Endothelial cell of umbilical vein (primary cell): ENCODE data around the gene HECW1. TPM values are rescaled to one million over a fixed set of nuclear protein-coding genes. Genes with fewer than 3 reads are reported as not detected.

Experiments used
- BruUV-seq: library from RNA; stranded (reverse); fragments of 400-500 nt; replicated peaks from 2 replicates; lab custom pipeline; 2021; lab: Mats Ljungman, UMichigan
- CTCF ChIA-PET: fragments of 300-600, 350-600 bp; sonication (Branson Sonifier 250); formaldehyde crosslinking; loops from one replicate; lab custom pipeline; 2021; ENCODE audit warnings: antibody characterized with exemption, inconsistent platforms; lab: Charles Lee
- POLR2A ChIA-PET: fragments of 300-600, 350-600 bp; sonication (Branson Sonifier 250); formaldehyde crosslinking; loops from one replicate; lab custom pipeline; 2021; ENCODE audit warnings: antibody characterized with exemption, inconsistent platforms; lab: Charles Lee
- DNase-seq: peaks from one replicate; pipeline ENCODE4 v3.0.0-alpha.2; 2011; ENCODE audit warnings: low read depth, low spot score
- FAIRE-seq: peaks from 2 replicates; lab custom pipeline; 2011; peaks lifted over from hg19 to GRCh38; lab: Jason Lieb, UNC
- H2AFZ ChIP-seq: 2 replicates; pipeline ENCODE4 v1.6.0; 2012; ENCODE audit warnings: low read depth, low read length, control low read depth, inconsistent platforms
- H3K27ac ChIP-seq: 2 replicates; pipeline ENCODE4 v1.5.1; 2011; ENCODE audit warnings: low read depth, mild to moderate bottlenecking, control low read depth, low read length, moderate library complexity; ENCODE audit not compliant: insufficient read depth
- H3K27me3 ChIP-seq, 2 experiments: 2 replicates each; pipeline versions ENCODE4 v1.6.0 to v1.6.1; 2011; ENCODE audit warnings: low read length in 2 of 2, mixed read lengths in 1 of 2; ENCODE audit not compliant: control insufficient read depth in 2 of 2, insufficient read depth in 2 of 2
- H3K36me3 ChIP-seq, 2 experiments: 2 replicates in 1 of 2; 3 replicates in 1 of 2; pipeline ENCODE4 v1.5.1; 2011; ENCODE audit warnings: low read length in 2 of 2, mild to moderate bottlenecking in 1 of 2, moderate library complexity in 1 of 2; ENCODE audit not compliant: control insufficient read depth in 2 of 2, insufficient read depth in 2 of 2; ENCODE audit errors: extremely low read depth in 1 of 2
- H3K4me1 ChIP-seq: 3 replicates; pipeline ENCODE4 v1.5.1; 2011; ENCODE audit warnings: mild to moderate bottlenecking, low read length; ENCODE audit not compliant: control insufficient read depth, insufficient read depth; ENCODE audit errors: extremely low read depth
- H3K4me2 ChIP-seq: 2 replicates; pipeline ENCODE4 v1.6.1; 2011; ENCODE audit warnings: low read length, control low read depth, mixed read lengths; ENCODE audit not compliant: insufficient read depth
- H3K4me3 ChIP-seq, 3 experiments: fragments of 200-600 bp in 1 of 3; sonication (generic), shearing (Covaris generic) in 1 of 3; replicated peaks in 1 of 3; 2 replicates each; pipeline ENCODE4 v1.5.1; 2011 to 2016; ENCODE audit warnings: control low read depth in 3 of 3, low read length in 3 of 3, mild to moderate bottlenecking in 2 of 3, inconsistent platforms in 1 of 3, low read depth in 1 of 3, moderate library complexity in 1 of 3; ENCODE audit not compliant: insufficient read depth in 1 of 3
- H3K79me2 ChIP-seq: 2 replicates; pipeline ENCODE4 v1.6.0; 2012; ENCODE audit warnings: low read length, inconsistent platforms; ENCODE audit not compliant: control insufficient read depth, insufficient read depth
- H3K9ac ChIP-seq: replicated peaks from 2 replicates; pipeline ENCODE3; 2011; ENCODE audit warnings: low read length, control low read depth; ENCODE audit not compliant: insufficient read depth; ENCODE audit errors: extremely low read depth
- H3K9me1 ChIP-seq: replicated peaks from 3 replicates; pipeline ENCODE4 v1.6.0; 2011; ENCODE audit warnings: mild to moderate bottlenecking, low read length; ENCODE audit not compliant: control insufficient read depth, insufficient read depth; ENCODE audit errors: extremely low read depth
- H3K9me3 ChIP-seq: replicated peaks from 2 replicates; pipeline ENCODE4 v1.5.1; 2012; ENCODE audit warnings: low read length, inconsistent platforms; ENCODE audit not compliant: control insufficient read depth, insufficient read depth
- H4K20me1 ChIP-seq: replicated peaks from 2 replicates; pipeline ENCODE3; 2011; ENCODE audit warnings: mild to moderate bottlenecking, low read length; ENCODE audit not compliant: control insufficient read depth, insufficient read depth; ENCODE audit errors: extremely low read depth
- EZH2 ChIP-seq: IDR thresholded peaks from 2 replicates; pipeline ENCODE4 v1.6.1; 2012; ENCODE audit warnings: borderline replicate concordance, low read depth, mild to moderate bottlenecking, moderate library complexity, low read length, inconsistent platforms; ENCODE audit not compliant: severe bottlenecking
- JUN ChIP-seq: IDR thresholded peaks from 2 replicates; pipeline ENCODE4 v1.6.1; 2011; ENCODE audit warnings: borderline replicate concordance, low read depth; ENCODE audit not compliant: insufficient read length, insufficient read depth
- MYC ChIP-seq: IDR thresholded peaks from one replicate; pipeline ENCODE4 v1.6.1; 2011; ENCODE audit warnings: mild to moderate bottlenecking, low read depth, low read length
- POLR2A ChIP-seq: IDR thresholded peaks from 2 replicates; pipeline ENCODE4 v1.6.1; 2012; ENCODE audit warnings: low read depth, mild to moderate bottlenecking, control low read depth, low read length
- dilution Hi-C: fragments of 300-500 bp; cut with MboI; formaldehyde crosslinking; loops from one replicate; pipeline ENCODE4 v1.15.0; 2019; ENCODE audit warnings: low sequenced_read_pairs; ENCODE audit not compliant: extremely low pct_ligation_motif_present
- intact Hi-C: fragments of 100-400 bp; cut with micrococcal nuclease; formaldehyde crosslinking; loops from one replicate; pipeline ENCODE4 v1.10.0; 2022
- polyA plus RNA-seq, 4 experiments: library from polyadenylated mRNA; depleted of rRNA in 3 of 4; stranded (reverse) in 3 of 4; unstranded in 1 of 4; fragments of >200 nt; gene quantifications; 2 replicates each; pipeline versions ENCODE4 v1.2.1 to v1.2.3, GENCODE V29; 2011 to 2012; ENCODE audit warnings: missing spikeins in 1 of 4
- total RNA-seq: library from RNA; stranded (reverse); gene quantifications from 2 replicates; pipeline ENCODE4 v1.2.3, GENCODE V29; 2021

HECW1 gene
- total and polyA plus RNA-seq, 2 donors (not counting 3 experiments of a cell fraction or from before 2014, with no cell fraction given), result not detected

DNA sequence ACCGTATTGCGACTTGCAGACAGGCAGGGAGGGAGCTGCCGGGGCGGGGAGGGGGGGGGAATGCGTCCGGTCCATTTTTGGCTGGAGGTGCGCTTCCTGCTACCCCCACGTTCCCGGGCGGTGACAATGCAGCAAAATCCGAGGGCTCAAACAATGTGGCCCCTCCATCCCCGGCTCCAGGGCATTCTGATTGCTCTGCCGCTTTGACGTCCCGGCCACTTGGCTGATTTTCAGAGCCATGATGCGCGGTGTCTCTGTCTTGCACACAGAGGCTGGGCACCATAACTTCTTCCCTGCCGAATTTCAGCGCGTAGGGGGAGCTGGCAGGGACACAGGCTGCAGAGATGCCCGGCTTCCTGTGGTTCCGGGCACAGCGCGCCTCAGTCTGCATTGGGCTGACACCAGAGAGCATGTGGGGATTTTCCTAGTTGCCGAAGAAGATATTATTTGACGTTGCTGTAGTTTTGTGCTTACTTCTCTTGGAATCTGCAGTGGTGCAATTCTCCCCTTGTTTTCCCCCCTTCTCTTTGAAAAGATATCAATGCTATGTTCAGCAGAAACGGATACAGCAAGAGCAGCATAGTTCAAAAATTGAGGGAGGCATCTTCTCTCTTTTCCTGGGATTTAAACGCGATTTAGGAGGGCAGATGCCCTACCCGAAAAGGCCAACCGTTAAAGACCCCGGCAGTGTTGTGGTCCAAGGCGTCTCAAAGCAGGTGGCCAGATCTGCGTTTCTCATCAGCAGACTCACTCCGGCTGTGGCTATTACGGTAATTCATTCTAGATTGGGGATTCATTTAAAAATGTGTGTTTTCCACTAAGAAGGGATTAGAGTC, 1.4 kb downstream of the HECW1 start:
- Histone ChIP-seq H3K4me1 (no peaks in the 10 kb centered on the region), H3K9me1 (no peaks in the 10 kb centered on the region), H3K9me3 (no peaks in the 10 kb centered on the region), H3K4me3 (no peak overlapping the region), H2AFZ (no peak overlapping the region), H3K79me2 (no peaks in the 10 kb centered on the region), H3K36me3 (no peaks in the 10 kb centered on the region), H4K20me1 (no peaks in the 10 kb centered on the region), H3K4me2 (no peak overlapping the region), H3K9ac (no peak overlapping the region), H3K27ac (no peak overlapping the region), H3K27me3 (peaks cover 49 to 72% of the 10 kb centered on the region in 2 experiments)
- TF ChIP-seq POLR2A (no peak), EZH2 (peak; percentile 90)
- ChIA-PET CTCF (interaction anchor here (0.8 to 1.0 kb wide), 2 partner anchors 173 kb away, joined by 3 read pairs; no protein-coding TSS in a partner anchor), POLR2A (no interaction called here)
- dilution Hi-C loops (no loop called here), intact Hi-C loops (no loop called here)
- DNase-seq (no peak), FAIRE-seq (no peak)
- BruUV-seq, result no TSS peak

DNA sequence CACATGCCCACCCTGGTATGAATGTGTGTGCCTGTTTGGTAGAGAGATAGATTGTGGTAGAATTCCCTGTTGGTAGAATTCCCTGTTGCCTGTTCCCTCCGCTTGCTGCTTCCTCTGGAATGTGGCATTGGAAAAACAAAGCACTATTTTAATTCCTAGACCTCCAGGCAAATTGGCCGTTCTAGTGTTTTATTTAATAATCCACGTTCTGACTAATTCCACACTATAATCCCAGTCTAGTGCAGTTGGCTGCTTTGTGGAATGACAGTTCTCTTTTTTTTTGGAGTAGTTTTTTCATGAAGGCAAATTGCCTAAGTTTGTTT, 2.0 kb downstream of the HECW1 start:
- FAIRE-seq, result no peak
- H3K9me3 ChIP-seq, result no peaks in the 10 kb centered on the region
- no peak overlapping the region for H2AFZ ChIP-seq
- H3K4me2 ChIP-seq, result no peak overlapping the region
- dilution Hi-C loops, result no loop called here
- POLR2A ChIA-PET, result interaction anchor here (0.6 kb wide), 1 partner anchor 91 kb away, joined by 3 read pairs; no protein-coding TSS in a partner anchor
- H3K9me1 ChIP-seq, result no peaks in the 10 kb centered on the region
- no peaks in the 10 kb centered on the region for H3K4me1 ChIP-seq
- TF ChIP-seq MYC (no peak), POLR2A (no peak), EZH2 (no peak), JUN (no peak)
- no peaks in the 10 kb centered on the region for H3K79me2 ChIP-seq
- no peaks in the 10 kb centered on the region for H4K20me1 ChIP-seq
- H3K4me3 ChIP-seq, result no peak overlapping the region
- BruUV-seq, result no TSS peak
- intact Hi-C loops, result no loop called here
- no peak for DNase-seq
- peaks cover 49 to 68% of the 10 kb centered on the region in 2 experiments for H3K27me3 ChIP-seq
- H3K36me3 ChIP-seq, result no peaks in the 10 kb centered on the region
- no peak overlapping the region for H3K9ac ChIP-seq
- no peak overlapping the region for H3K27ac ChIP-seq
- CTCF ChIA-PET, result interaction anchor here (1.0 kb wide), 1 partner anchor 173 kb away, joined by 3 read pairs; no protein-coding TSS in a partner anchor
